Spleen (tissue), 7 donors: ENCODE data around the gene ROR1.

ENCODE experiments used
- CTCF ChIP-seq, 11 experiments: fragments of 200-600 bp in 7 of 11; fragments of 450-650 bp in 4 of 11; sonication (generic) in 4 of 11; IDR thresholded peaks in 8 of 11; conservative IDR thresholded peaks in 3 of 11; 1 replicate in 7 of 11; 2 replicates in 4 of 11; pipeline versions ENCODE4 v1.4.0 to v1.8.0; 2016 to 2021; ENCODE audit warnings: antibody characterized with exemption in 11 of 11, inconsistent platforms in 4 of 11, mild to moderate bottlenecking in 1 of 11
- POLR2A ChIP-seq, 3 donors: fragments of 450-650 bp; IDR thresholded peaks; one replicate each; pipeline ENCODE4 v1.5.1; 2017; ENCODE audit warnings: antibody characterized with exemption in 3 of 3, mild to moderate bottlenecking in 1 of 3
- POLR2AphosphoS5 ChIP-seq, 3 donors: sonication (generic); formaldehyde crosslinking; IDR thresholded peaks; one replicate each; pipeline ENCODE4 v1.5.1; 2017; ENCODE audit warnings: antibody characterized with exemption in 3 of 3
- donor health status: DM: no; HTN: no; CAD: no; lungs with moderate emphysema.
- donor health status: DM: no; HTN: no; CAD: no.
- donor health status: DM: no; HTN: no; CAD: no.

- no peak for TF ChIP-seq CTCF (IDR thresholded peaks at IDR 0.05 in 8 of 11, conservative IDR thresholded peaks at IDR 0.05 in 3 of 11)
- TF ChIP-seq POLR2AphosphoS5 (IDR thresholded peaks at IDR 0.05) = no peak
- TF ChIP-seq POLR2A (IDR thresholded peaks at IDR 0.05) = no peak
Observed at GRCh38 chr1:63738772-63739171, 35.0 kb upstream of the ROR1 start.
